Measurements from ENCODE around the gene CCNA1.

The CCNA1 gene

DNA sequence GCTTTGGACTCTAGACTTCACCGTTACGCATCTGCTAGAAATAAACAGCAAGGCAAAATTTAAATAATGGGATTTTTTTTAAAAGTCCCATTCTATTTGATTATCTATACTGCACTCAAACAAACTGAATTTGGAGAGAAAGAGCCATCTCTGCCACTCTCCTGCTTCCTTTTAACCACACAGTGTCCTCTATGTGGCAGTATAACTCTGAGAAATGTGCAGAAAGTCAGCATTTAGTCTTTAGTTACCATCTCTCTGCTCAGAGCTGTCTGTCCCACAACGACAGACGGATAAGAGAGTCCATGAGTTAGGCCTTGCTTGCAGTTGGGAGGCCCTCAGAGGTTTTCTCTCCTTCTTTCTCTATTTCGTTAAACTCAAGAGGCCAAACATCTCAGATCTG is 21.2 kb downstream of the CCNA1 start:
- Histone ChIP-seq H3K9me3 (ENCODE audit: control insufficient read depth, insufficient read depth, low read length) (no peaks in the 10 kb centered on the region), H3K4me3 (ENCODE audit: low read length) (no peak overlapping the region), H3K27me3 (ENCODE audit: control insufficient read depth, insufficient read depth, low read length) (no peaks in the 10 kb centered on the region), H3K36me3 (ENCODE audit: control insufficient read depth, insufficient read depth, low read length) (no peaks in the 10 kb centered on the region), H3K4me1 (ENCODE audit: control insufficient read depth, insufficient read depth, low read length) (0 out of 2 replicates have a peak, but pooled peaks cover 2% of the 10 kb centered on the region), H3K27ac (ENCODE audit: low read length) (no peak overlapping the region)
- no CpG with 5 or more reads among the region's 5 CpGs for WGBS (ENCODE audit: insufficient coverage, insufficient read length)
- DNase-seq (ENCODE audit: low read depth, low spot score) = no peak

DNA sequence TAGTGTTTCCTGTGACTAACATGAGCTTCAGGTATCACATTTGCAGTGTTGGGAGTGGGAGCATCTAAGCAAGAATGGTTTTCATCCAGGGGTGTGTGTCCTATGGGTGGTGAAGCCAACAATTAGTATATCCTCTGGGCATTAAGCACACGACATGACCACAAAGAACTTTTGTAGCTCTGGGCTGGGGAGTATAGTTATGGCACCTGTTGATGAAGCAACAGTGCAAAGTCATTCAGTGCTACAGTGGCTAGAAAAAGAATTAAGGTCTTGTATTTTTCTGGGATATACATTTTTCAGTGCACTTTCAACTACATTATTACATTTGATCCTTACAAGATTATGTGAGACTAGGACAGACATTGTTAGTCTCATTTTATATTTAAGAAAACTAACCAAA is 21.8 kb downstream of the CCNA1 start:
- Histone ChIP-seq H3K4me1 (ENCODE audit: control insufficient read depth, insufficient read depth, low read length) (0 out of 2 replicates have a peak, but pooled peaks cover 2% of the 10 kb centered on the region), H3K27ac (ENCODE audit: low read length) (no peak overlapping the region), H3K27me3 (ENCODE audit: control insufficient read depth, insufficient read depth, low read length) (no peaks in the 10 kb centered on the region), H3K4me3 (ENCODE audit: low read length) (no peak overlapping the region), H3K36me3 (ENCODE audit: control insufficient read depth, insufficient read depth, low read length) (no peaks in the 10 kb centered on the region), H3K9me3 (ENCODE audit: control insufficient read depth, insufficient read depth, low read length) (no peaks in the 10 kb centered on the region)
- WGBS (ENCODE audit: insufficient coverage, insufficient read length) = no CpG with 5 or more reads among the region's 1 CpG
- DNase-seq (ENCODE audit: low read depth, low spot score) = no peak

- Histone ChIP-seq H3K27me3 (ENCODE audit: control insufficient read depth, insufficient read depth, low read length) (no peaks in the 10 kb centered on the region), H3K4me3 (ENCODE audit: low read length) (no peak overlapping the region), H3K36me3 (ENCODE audit: control insufficient read depth, insufficient read depth, low read length) (no peaks in the 10 kb centered on the region), H3K4me1 (ENCODE audit: control insufficient read depth, insufficient read depth, low read length) (0 out of 2 replicates have a peak, but pooled peaks cover 2% of the 10 kb centered on the region), H3K27ac (ENCODE audit: low read length) (no peak overlapping the region), H3K9me3 (ENCODE audit: control insufficient read depth, insufficient read depth, low read length) (no peaks in the 10 kb centered on the region)
- no peak for DNase-seq (ENCODE audit: low read depth, low spot score)
- no CpG with 5 or more reads among the region's 3 CpGs for WGBS (ENCODE audit: insufficient coverage, insufficient read length)
Measured at GRCh38 chr13:36454987-36455386, 22.7 kb downstream of the CCNA1 start.

GRCh38 chr13:36456577-36456976 is 24.3 kb downstream of the CCNA1 start:
- H3K36me3 ChIP-seq (ENCODE audit: control insufficient read depth, insufficient read depth, low read length) = no peaks in the 10 kb centered on the region
- no CpG with 5 or more reads among the region's 2 CpGs for WGBS (ENCODE audit: insufficient coverage, insufficient read length)
- H3K27ac ChIP-seq (ENCODE audit: low read length) = no peak overlapping the region
- H3K27me3 ChIP-seq (ENCODE audit: control insufficient read depth, insufficient read depth, low read length) = no peaks in the 10 kb centered on the region
- H3K9me3 ChIP-seq (ENCODE audit: control insufficient read depth, insufficient read depth, low read length) = no peaks in the 10 kb centered on the region
- 0 out of 2 replicates have a peak, but pooled peaks cover 2% of the 10 kb centered on the region for H3K4me1 ChIP-seq (ENCODE audit: control insufficient read depth, insufficient read depth, low read length)
- no peak for DNase-seq (ENCODE audit: low read depth, low spot score)
- no peak overlapping the region for H3K4me3 ChIP-seq (ENCODE audit: low read length)

GRCh38 chr13:36461506-36461905 is 29.2 kb downstream of the CCNA1 start:
- Histone ChIP-seq H3K27ac (ENCODE audit: low read length) (no peak overlapping the region), H3K4me1 (ENCODE audit: control insufficient read depth, insufficient read depth, low read length) (no peaks in the 10 kb centered on the region), H3K27me3 (ENCODE audit: control insufficient read depth, insufficient read depth, low read length) (no peaks in the 10 kb centered on the region), H3K9me3 (ENCODE audit: control insufficient read depth, insufficient read depth, low read length) (no peaks in the 10 kb centered on the region), H3K4me3 (ENCODE audit: low read length) (no peak overlapping the region), H3K36me3 (ENCODE audit: control insufficient read depth, insufficient read depth, low read length) (no peaks in the 10 kb centered on the region)
- no peak for DNase-seq (ENCODE audit: low read depth, low spot score)

- Histone ChIP-seq H3K36me3 (ENCODE audit: control insufficient read depth, insufficient read depth, low read length) (no peaks in the 10 kb centered on the region), H3K4me3 (ENCODE audit: low read length) (no peak overlapping the region), H3K4me1 (ENCODE audit: control insufficient read depth, insufficient read depth, low read length) (no peaks in the 10 kb centered on the region), H3K27ac (ENCODE audit: low read length) (no peak overlapping the region), H3K27me3 (ENCODE audit: control insufficient read depth, insufficient read depth, low read length) (no peaks in the 10 kb centered on the region), H3K9me3 (ENCODE audit: control insufficient read depth, insufficient read depth, low read length) (no peaks in the 10 kb centered on the region)
- 100% methylated on average over 2 of the region's 2 CpGs for WGBS (ENCODE audit: insufficient coverage, insufficient read length)
- no peak for DNase-seq (ENCODE audit: low read depth, low spot score)
Measured at GRCh38 chr13:36475468-36475867, 43.2 kb downstream of the CCNA1 start.

DNA sequence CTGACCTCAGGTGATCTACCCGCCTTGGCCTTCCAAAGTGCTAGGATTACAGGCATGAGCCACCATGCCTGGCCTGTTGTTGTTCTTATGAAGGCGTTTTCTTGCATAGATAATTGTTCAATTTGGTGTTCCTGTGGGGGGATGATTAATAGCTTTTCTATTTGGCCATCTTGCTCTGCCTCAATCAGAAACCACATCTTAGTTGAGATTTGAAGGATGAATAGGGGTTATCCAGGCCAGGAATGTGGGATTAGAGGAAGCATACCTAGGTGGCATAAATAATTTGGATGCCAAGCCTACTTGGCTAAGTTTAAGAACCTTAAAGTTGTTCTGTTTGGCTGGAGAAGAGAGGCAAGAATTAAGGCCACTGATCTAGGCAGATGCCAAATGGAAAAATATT is 44.4 kb downstream of the CCNA1 start:
- no peaks in the 10 kb centered on the region for H3K27me3 ChIP-seq (ENCODE audit: control insufficient read depth, insufficient read depth, low read length)
- no peak overlapping the region for H3K27ac ChIP-seq (ENCODE audit: low read length)
- H3K36me3 ChIP-seq (ENCODE audit: control insufficient read depth, insufficient read depth, low read length) = no peaks in the 10 kb centered on the region
- no peaks in the 10 kb centered on the region for H3K4me1 ChIP-seq (ENCODE audit: control insufficient read depth, insufficient read depth, low read length)
- DNase-seq (ENCODE audit: low read depth, low spot score) = no peak
- no peaks in the 10 kb centered on the region for H3K9me3 ChIP-seq (ENCODE audit: control insufficient read depth, insufficient read depth, low read length)
- no peak overlapping the region for H3K4me3 ChIP-seq (ENCODE audit: low read length)
- WGBS (ENCODE audit: insufficient coverage, insufficient read length) = no CpG with 5 or more reads among the region's 2 CpGs

DNA sequence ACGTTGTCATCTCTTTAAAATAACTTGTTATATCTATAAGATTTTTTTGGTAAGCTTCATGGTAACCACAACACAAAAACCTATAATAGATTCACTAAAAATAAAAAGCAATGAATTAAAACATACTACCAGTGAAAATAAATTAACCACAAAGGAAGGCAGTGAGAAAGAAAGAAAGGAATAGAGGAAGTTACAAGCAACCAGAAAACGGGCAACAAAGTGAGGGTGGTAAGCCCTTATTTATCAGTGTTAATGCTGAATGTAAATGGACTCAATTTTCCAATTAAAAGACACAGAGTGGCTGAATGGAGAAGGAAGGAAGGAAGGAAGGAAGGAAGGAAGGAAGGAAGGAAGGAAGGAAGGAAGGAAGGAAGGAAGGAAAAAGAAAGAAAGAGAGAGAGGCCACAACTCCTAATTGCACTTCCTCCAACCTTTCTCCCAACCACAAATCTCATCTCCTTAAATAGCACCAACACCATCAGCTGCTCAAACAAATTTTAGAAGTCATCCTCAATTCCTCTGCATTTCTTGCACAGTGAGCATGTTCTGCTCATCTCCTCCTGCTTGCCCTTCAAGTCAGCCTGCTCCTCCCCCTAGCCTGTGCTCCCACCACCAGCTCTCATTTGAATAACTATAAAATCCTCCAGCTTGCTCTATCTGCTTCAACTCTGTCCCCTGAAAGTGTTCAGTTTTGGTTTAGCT is 48.6 kb downstream of the CCNA1 start:
- Histone ChIP-seq H3K9me3 (ENCODE audit: control insufficient read depth, insufficient read depth, low read length) (no peaks in the 10 kb centered on the region), H3K4me1 (ENCODE audit: control insufficient read depth, insufficient read depth, low read length) (no peaks in the 10 kb centered on the region), H3K27me3 (ENCODE audit: control insufficient read depth, insufficient read depth, low read length) (no peaks in the 10 kb centered on the region), H3K27ac (ENCODE audit: low read length) (no peak overlapping the region), H3K36me3 (ENCODE audit: control insufficient read depth, insufficient read depth, low read length) (no peaks in the 10 kb centered on the region), H3K4me3 (ENCODE audit: low read length) (no peak overlapping the region)
- no peak for DNase-seq (ENCODE audit: low read depth, low spot score)
- WGBS (ENCODE audit: insufficient coverage, insufficient read length) = no CpG with 5 or more reads among the region's 2 CpGs

GRCh38 chr13:36490055-36490454 is 57.8 kb downstream of the CCNA1 start:
- Histone ChIP-seq H3K9me3 (ENCODE audit: control insufficient read depth, insufficient read depth, low read length) (no peaks in the 10 kb centered on the region), H3K27me3 (ENCODE audit: control insufficient read depth, insufficient read depth, low read length) (no peaks in the 10 kb centered on the region), H3K4me1 (ENCODE audit: control insufficient read depth, insufficient read depth, low read length) (0 out of 2 replicates have a peak, but pooled peaks cover 1% of the 10 kb centered on the region), H3K36me3 (ENCODE audit: control insufficient read depth, insufficient read depth, low read length) (no peaks in the 10 kb centered on the region), H3K27ac (ENCODE audit: low read length) (no peak overlapping the region), H3K4me3 (ENCODE audit: low read length) (no peak overlapping the region)
- no peak for DNase-seq (ENCODE audit: low read depth, low spot score)

All from iPS DF 6.9 (cell line).